Measurements from ENCODE around the gene RFX2. TPM values are rescaled to one million over a fixed set of nuclear protein-coding genes. Genes with fewer than 3 reads are reported as not detected.

RFX2 gene
- total RNA-seq, 1 donor from 2014 or later: 20.9 TPM

DNA sequence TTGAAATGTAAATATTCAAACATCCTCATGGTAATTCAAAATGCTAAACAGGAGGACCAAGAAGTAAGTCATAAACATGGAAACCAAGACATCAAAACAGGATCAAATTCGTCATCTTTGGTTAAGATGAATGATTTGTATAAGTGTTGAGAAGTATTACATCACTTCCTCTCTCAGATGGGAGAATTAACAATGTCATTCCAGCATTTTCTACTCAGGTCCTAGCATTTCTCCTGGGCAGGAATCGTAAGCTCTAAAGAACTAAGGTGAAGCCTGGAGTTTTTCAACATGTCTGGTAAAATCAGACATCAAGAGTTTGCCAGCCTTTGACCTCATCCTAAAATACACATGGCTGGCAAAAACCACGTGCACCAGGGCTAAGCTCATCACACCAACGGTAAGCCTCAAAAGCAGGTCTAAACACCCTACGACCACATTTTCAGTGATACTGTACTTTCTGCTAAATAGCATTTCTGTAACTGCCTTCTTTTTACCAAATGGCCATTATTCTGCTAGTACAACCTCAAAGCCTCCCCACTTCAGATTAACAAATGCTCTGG is 157.2 kb downstream of the RFX2 start:
- Histone ChIP-seq H3K4me3 (no peak overlapping the region), H3K27me3 (ENCODE audit: low read depth) (no peaks in the 10 kb centered on the region), H3K9me3 (no peaks in the 10 kb centered on the region), H3K27ac (peak overlapping the region; percentile 61), H3K36me3 (peaks cover 10% of the 10 kb centered on the region), H3K4me1 (peaks cover 89% of the 10 kb centered on the region)
- no peak for TF ChIP-seq CTCF (IDR thresholded peaks at IDR 0.05)
- intact Hi-C loops (cut with DNase I): no loop called here
- DNase-seq: no peak
- no peak for ATAC-seq

DNA sequence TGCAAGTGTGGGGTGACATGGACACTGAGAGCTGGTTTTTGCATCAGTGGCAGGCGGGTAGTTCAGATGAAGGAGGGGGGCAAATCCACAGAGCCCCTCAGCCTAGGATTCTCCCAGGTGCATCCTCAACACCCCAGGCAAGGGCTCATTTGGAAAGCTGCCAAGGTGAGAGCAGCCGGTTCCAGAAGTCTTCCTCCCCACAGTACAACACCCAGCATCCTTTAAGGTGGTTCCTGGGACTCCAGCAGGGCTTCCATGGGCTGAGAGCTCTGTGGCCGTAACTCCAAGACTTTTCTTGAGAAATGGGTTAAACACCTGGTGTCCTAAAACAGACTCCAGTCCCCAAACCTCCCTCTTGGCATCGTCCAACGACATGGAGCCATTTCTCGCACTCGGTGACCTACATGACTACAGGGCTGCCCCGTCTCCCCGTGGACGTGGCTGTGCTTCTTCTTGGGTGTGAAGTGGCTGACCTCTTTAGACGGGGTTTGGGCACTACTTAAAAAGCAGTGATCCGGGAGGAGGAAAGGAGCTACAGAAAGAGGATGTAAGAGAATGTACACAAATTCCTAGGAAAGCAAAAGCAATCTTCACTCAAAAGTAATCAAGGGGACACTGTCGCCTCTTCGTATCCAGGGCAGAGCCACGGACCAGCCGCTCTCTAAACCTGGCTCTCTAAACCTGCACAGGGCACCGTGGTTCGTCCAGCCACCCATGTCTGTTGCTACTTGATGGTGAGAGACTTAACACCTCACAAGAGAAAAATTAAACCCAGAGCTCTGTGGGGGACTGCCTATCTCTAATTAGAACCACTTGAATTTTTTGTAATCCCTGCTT is 157.9 kb downstream of the RFX2 start:
- intact Hi-C loops (cut with DNase I): no loop called here
- Histone ChIP-seq H3K4me1 (peaks cover 91% of the 10 kb centered on the region), H3K9me3 (no peaks in the 10 kb centered on the region)

DNA sequence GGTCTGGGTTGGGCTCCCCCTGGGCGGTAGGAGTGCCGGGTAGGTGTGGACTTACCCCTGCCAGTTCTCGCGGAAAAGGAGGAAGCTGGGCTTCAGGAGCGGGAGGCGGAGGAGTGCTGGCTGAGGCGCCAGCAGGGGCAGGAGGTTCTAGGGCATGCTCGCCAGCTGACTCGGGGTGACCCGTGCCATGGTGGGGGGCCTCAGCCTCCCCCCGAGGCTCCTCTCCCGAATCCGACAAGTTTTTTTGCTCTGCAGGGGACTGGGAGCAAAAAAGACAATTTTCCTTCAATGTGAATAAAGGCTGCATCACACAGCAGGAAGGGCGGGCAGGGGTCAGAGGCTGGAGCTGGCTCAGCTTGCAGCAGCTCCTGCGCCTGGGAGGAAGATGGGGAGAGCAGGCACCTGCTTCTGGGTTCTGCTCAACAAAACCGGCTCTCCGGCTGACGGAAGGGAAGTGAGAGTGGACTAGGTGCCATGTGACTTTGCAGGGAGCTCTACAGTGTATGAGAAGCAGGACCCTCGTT is 158.9 kb downstream of the RFX2 start:
- H3K9me3 ChIP-seq: no peaks in the 10 kb centered on the region
- intact Hi-C loops (cut with DNase I): no loop called here
- H3K4me3 ChIP-seq: peak overlapping the region; percentile 28
- no peaks in the 10 kb centered on the region for H3K27me3 ChIP-seq (ENCODE audit: low read depth)
- DNase-seq (peak; percentile 54), ATAC-seq (peak; percentile 25 to 33)
- H3K27ac ChIP-seq: no peak overlapping the region
- H3K4me1 ChIP-seq: peaks cover 95% of the 10 kb centered on the region
- H3K36me3 ChIP-seq: peaks cover 10% of the 10 kb centered on the region
- no peak for TF ChIP-seq CTCF (IDR thresholded peaks at IDR 0.05)

More for the DNA sequence above, 157.9 kb downstream of the RFX2 start:
- peak; percentile 39 for DNase-seq
- ATAC-seq: no peak
- no peak for TF ChIP-seq CTCF (IDR thresholded peaks at IDR 0.05)
- no peaks in the 10 kb centered on the region for H3K27me3 ChIP-seq (ENCODE audit: low read depth)
- peak overlapping the region; percentile 61 for H3K27ac ChIP-seq
- H3K36me3 ChIP-seq: peaks cover 10% of the 10 kb centered on the region
- no peak overlapping the region for H3K4me3 ChIP-seq

GRCh38 chr19:5950741-5951140 is 159.6 kb downstream of the RFX2 start:
- no peak overlapping the region for H3K4me3 ChIP-seq
- DNase-seq: no peak
- peaks cover 95% of the 10 kb centered on the region for H3K4me1 ChIP-seq
- intact Hi-C loops (cut with DNase I): no loop called here
- H3K27me3 ChIP-seq (ENCODE audit: low read depth): no peaks in the 10 kb centered on the region
- peaks cover 14% of the 10 kb centered on the region for H3K36me3 ChIP-seq
- no peaks in the 10 kb centered on the region for H3K9me3 ChIP-seq
- TF ChIP-seq CTCF (IDR thresholded peaks at IDR 0.05): no peak
- ATAC-seq: no peak
- H3K27ac ChIP-seq: no peak overlapping the region

DNA sequence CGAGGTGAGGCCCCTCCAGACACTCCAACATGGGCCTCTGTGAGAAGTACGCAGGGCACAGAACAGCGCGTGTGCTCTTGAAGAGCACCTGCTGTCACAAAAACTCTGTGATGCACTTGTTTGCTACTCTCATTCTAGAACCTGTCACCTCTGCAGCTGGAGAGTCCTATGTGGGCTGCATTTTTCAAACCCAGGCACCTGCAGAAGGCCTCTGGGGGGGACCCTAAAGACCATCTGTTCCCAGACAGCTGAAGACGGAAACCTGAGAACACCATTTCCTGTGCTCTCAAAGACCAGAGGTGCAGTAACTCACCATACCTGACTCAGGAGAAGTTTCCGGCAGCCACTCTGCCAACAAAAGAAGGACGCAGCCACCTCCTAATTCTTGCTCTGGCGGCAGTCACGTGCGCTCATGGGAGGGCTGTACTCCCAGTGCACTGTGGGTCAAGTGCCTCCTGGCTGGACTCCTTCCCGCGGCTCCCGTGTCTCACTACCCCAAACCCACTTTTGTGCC is 160.5 kb downstream of the RFX2 start:
- H3K4me3 ChIP-seq: no peak overlapping the region
- H3K27me3 ChIP-seq (ENCODE audit: low read depth): no peaks in the 10 kb centered on the region
- H3K36me3 ChIP-seq: peaks cover 23% of the 10 kb centered on the region
- no peaks in the 10 kb centered on the region for H3K9me3 ChIP-seq
- peak overlapping the region; percentile 75 for H3K27ac ChIP-seq
- TF ChIP-seq CTCF (IDR thresholded peaks at IDR 0.05): no peak
- peak; percentile 77 to 79 for ATAC-seq
- peak; percentile 86 for DNase-seq
- intact Hi-C loops (cut with DNase I): no loop called here
- H3K4me1 ChIP-seq: peaks cover 88% of the 10 kb centered on the region

All from lower lobe of right lung (tissue), 2 donors.